ENCODE data around the gene HAUS3. TPM values are rescaled to one million over a fixed set of nuclear protein-coding genes. Genes with fewer than 3 reads are reported as not detected.

The HAUS3 gene
- total and polyA plus RNA-seq, 2 of the 8 experiments (the other 6 are each of a cell fraction or from before 2014, with no cell fraction given): 3.2 to 14.8 TPM

GRCh38 chr4:2245787-2246275, 3.9 kb upstream of the HAUS3 start:
- no peak overlapping the region for H2AK5ac ChIP-seq (ENCODE audit: low read depth, low read length)
- no peak overlapping the region for H3K27ac ChIP-seq (ENCODE audit: low read depth, low read length)
- no peak for TF ChIP-seq POLR2AphosphoS5 (IDR thresholded peaks at IDR 0.05; ENCODE audit: low read depth, low read length)
- TF ChIP-seq RNF2 (IDR thresholded peaks at IDR 0.05; ENCODE audit: borderline replicate concordance, low read depth, low read length, missing control alignments, poor library complexity, severe bottlenecking): no peak
- TF ChIP-seq TAF1 (IDR thresholded peaks at IDR 0.05; ENCODE audit: low read depth, low read length): no peak
- no peak for TF ChIP-seq RAD21 (IDR thresholded peaks at IDR 0.05 in 1 of 2, conservative IDR thresholded peaks at IDR 0.05 in 1 of 2; ENCODE audit: low read depth in 2 of 2, low read length in 2 of 2)
- TF ChIP-seq EP300 (IDR thresholded peaks at IDR 0.05; ENCODE audit: borderline replicate concordance in 1 of 2, low read depth in 2 of 2, low read length in 2 of 2): no peak
- TF ChIP-seq JUN (IDR thresholded peaks at IDR 0.05; ENCODE audit: low read depth, low read length): no peak
- no peak overlapping the region for H3K18ac ChIP-seq (ENCODE audit: extremely low read depth, low read length)
- H3K14ac ChIP-seq (ENCODE audit: insufficient read length): no peak overlapping the region
- no peak overlapping the region for H3K23ac ChIP-seq (ENCODE audit: insufficient read length)
- ChIA-PET POLR2A (ENCODE audit: partially characterized antibody) (interaction anchor here (1.0 to 1.3 kb wide), 2 partner anchors 15 to 178 kb away, joined by 3 read pairs; no protein-coding TSS in a partner anchor), CTCF (ENCODE audit: partially characterized antibody) (interaction anchor here (1.8 to 2.5 kb wide), 2 partner anchors 10 to 26 kb away, joined by 7 to 8 read pairs; no protein-coding TSS in a partner anchor)
- no peak overlapping the region for H2BK12ac ChIP-seq (ENCODE audit: low read depth, low read length)
- H3K9ac ChIP-seq (replicated peaks in 1 of 4; ENCODE audit: extremely low read depth in 1 of 4, low read depth in 3 of 4, low read length in 3 of 4): no peak overlapping the region
- peaks cover 0 to 4% of the 10 kb centered on the region in 2 experiments for H4K20me1 ChIP-seq (replicated peaks in 1 of 2; ENCODE audit: control insufficient read depth in 1 of 2, insufficient read depth in 2 of 2, low read length in 2 of 2)
- H3K4ac ChIP-seq (replicated peaks; ENCODE audit: insufficient read length, low read depth, low read length): no peak overlapping the region
- no peak overlapping the region for H4K5ac ChIP-seq (ENCODE audit: insufficient read length, low read depth, low read length)
- no peaks in the 10 kb centered on the region; the same call in 1 of the 2 replicates for H3K79me1 ChIP-seq (ENCODE audit: low read depth, low read length)
- no peak overlapping the region for H2BK20ac ChIP-seq (ENCODE audit: low read length)
- no peak overlapping the region for H3K56ac ChIP-seq (replicated peaks; ENCODE audit: insufficient read length, low read depth, low read length)
- no peak overlapping the region for H2BK120ac ChIP-seq (replicated peaks; ENCODE audit: low read depth, low read length)
- H3K4me2 ChIP-seq (ENCODE audit: insufficient read depth in 1 of 2, low read depth in 2 of 2, low read length in 2 of 2): no peak overlapping the region
- no peaks in the 10 kb centered on the region; a peak in 1 of 4 replicates for H3K9me3 ChIP-seq (ENCODE audit: insufficient read depth in 2 of 2, low read depth in 1 of 2, low read length in 1 of 2)
- H3K79me2 ChIP-seq (ENCODE audit: control insufficient read depth in 1 of 2, insufficient read depth in 2 of 2, low read length in 2 of 2): peaks cover 0 to 7% of the 10 kb centered on the region in 2 experiments; a peak in 3 of 4 replicates
- H3K36me3 ChIP-seq (ENCODE audit: control insufficient read depth in 2 of 4, insufficient read depth in 4 of 4, low read length in 3 of 4): peaks cover 0 to 5% (median 2%) of the 10 kb centered on the region in 4 experiments; a peak in 2 of 8 replicates
- no peaks in the 10 kb centered on the region for H3K23me2 ChIP-seq (ENCODE audit: low read depth, low read length)
- no peaks in the 10 kb centered on the region for H3K27me3 ChIP-seq (replicated peaks in 1 of 4; ENCODE audit: control insufficient read depth in 3 of 4, extremely low read depth in 1 of 4, insufficient read depth in 3 of 4, low read length in 3 of 4)
- H2AFZ ChIP-seq (ENCODE audit: low read length): no peak overlapping the region
- H2BK15ac ChIP-seq (ENCODE audit: low read length): no peak overlapping the region
- H4K91ac ChIP-seq (replicated peaks; ENCODE audit: insufficient read length, low read length): no peak overlapping the region
- DNase-seq (ENCODE audit: low read depth in 1 of 2, low spot score in 2 of 2) (no peak), FAIRE-seq (no peak)
- no peaks in the 10 kb centered on the region for H3K4me1 ChIP-seq (replicated peaks in 1 of 4; ENCODE audit: control insufficient read depth in 3 of 4, insufficient read depth in 4 of 4, low read length in 3 of 4)
- no peak overlapping the region for H2BK5ac ChIP-seq (ENCODE audit: low read depth, low read length)
- H3K4me3 ChIP-seq (ENCODE audit: extremely low read depth in 1 of 4, insufficient read depth in 2 of 4, low read depth in 3 of 4, low read length in 4 of 4): no peak overlapping the region
- 92% methylated on average over 7 of the region's 7 CpGs; no CpG with 5 or more reads in 1 of the 2 experiments for WGBS, 2 experiments (ENCODE audit: extremely low coverage in 1 of 2, insufficient coverage in 1 of 2, insufficient read length in 1 of 2, insufficient replicate concordance in 2 of 2, low coverage in 1 of 2, low lambda C conversion rate in 2 of 2, missing lambda C conversion rate in 1 of 2)
- H4K8ac ChIP-seq (ENCODE audit: extremely low read depth, insufficient read depth, low read length): no peak overlapping the region
